A549 (cell line): ENCODE data around the gene ZBTB22. TPM values are rescaled to one million over a fixed set of nuclear protein-coding genes. Genes with fewer than 3 reads are reported as not detected.

Experiments
- ATAC-seq, 2 experiments: fragments of 200-7000 bp in 1 of 2; fragments of >200 bp in 1 of 2; cut with Nextera tagmentation in 1 of 2; cut with Tn5 transposase in 1 of 2; 3 replicates each; pipeline versions ENCODE4 v1.8.0 to v1.9.1; 2018 to 2020; ENCODE audit warnings: mild to moderate bottlenecking in 1 of 2, moderate library complexity in 1 of 2
- CTCF ChIA-PET: fragments of 300-600 bp; sonication (Branson Sonifier 250); formaldehyde crosslinking; extraction: SDS; loops from one replicate; lab custom pipeline; 2021; ENCODE audit warnings: antibody characterized with exemption, inconsistent platforms; lab: Yijun Ruan, JAX
- POLR2A ChIA-PET: fragments of 350-600 bp; formaldehyde crosslinking; extraction: SDS; loops from one replicate; lab custom pipeline; 2021; ENCODE audit warnings: antibody characterized with exemption, inconsistent platforms; lab: Yijun Ruan, JAX
- DNase-seq, 2 experiments: peaks; one replicate each; pipeline versions ENCODE4 v3.0.0 to v3.0.0-alpha.2; 2011 to 2016; ENCODE audit warnings: low read depth in 1 of 2, low spot score in 1 of 2
- FAIRE-seq: peaks from 2 replicates; lab custom pipeline; 2011; peaks lifted over from hg19 to GRCh38; lab: Jason Lieb, UNC
- H3K27ac ChIP-seq, 2 experiments: fragments of >200 bp; sonication (Bioruptor Twin); formaldehyde crosslinking; 3 replicates each; pipeline ENCODE4 v1.5.1; 2016 to 2017
- H3K4me1 ChIP-seq: fragments of >200 bp; sonication (Bioruptor Twin); formaldehyde crosslinking; 3 replicates; pipeline ENCODE4 v1.6.1; 2016
- H3K4me2 ChIP-seq: fragments of >200 bp; sonication (Bioruptor Twin); formaldehyde crosslinking; 3 replicates; pipeline ENCODE4 v1.6.1; 2016
- H3K4me3 ChIP-seq: fragments of >200 bp; sonication (Bioruptor Twin); formaldehyde crosslinking; 3 replicates; pipeline ENCODE4 v1.5.1; 2016
- H3K9me3 ChIP-seq: fragments of >200 bp; sonication (Bioruptor Twin); formaldehyde crosslinking; 3 replicates; pipeline ENCODE4 v1.6.1; 2016
- BHLHE40 ChIP-seq: IDR thresholded peaks from 2 replicates; pipeline ENCODE4 v1.6.1; 2012; ENCODE audit warnings: low read depth, low read length, inconsistent platforms
- CEBPB ChIP-seq, 2 experiments: fragments of >200 bp in 1 of 2; sonication (Bioruptor Twin) in 1 of 2; formaldehyde crosslinking in 1 of 2; IDR thresholded peaks; 2 replicates each; pipeline ENCODE4 v1.6.1; 2012 to 2016
- CTCF ChIP-seq: fragments of >200 bp; sonication (Bioruptor Twin); formaldehyde crosslinking; IDR thresholded peaks from 3 replicates; pipeline ENCODE4 v1.5.1; 2016
- E2F6 ChIP-seq: IDR thresholded peaks from 2 replicates; pipeline ENCODE4 v1.6.1; 2012; ENCODE audit warnings: low read depth, borderline replicate concordance
- EHF ChIP-seq: fragments of 250-450 bp; sonication (Bioruptor Pico); IDR thresholded peaks from 2 replicates; pipeline ENCODE4 v1.5.0; 2020; ENCODE audit warnings: mild to moderate bottlenecking
- EP300 ChIP-seq, 2 experiments: fragments of >200 bp; sonication (Bioruptor Twin); formaldehyde crosslinking; IDR thresholded peaks; 2 replicates in 1 of 2; 3 replicates in 1 of 2; pipeline ENCODE4 v1.6.1; 2016 to 2017
- ESRRA ChIP-seq: fragments of 150-350 bp; IDR thresholded peaks from 2 replicates; pipeline ENCODE4 v1.6.1; 2014; ENCODE audit warnings: mild to moderate bottlenecking, low read length, borderline replicate concordance
- FOSB ChIP-seq: fragments of 250-450 bp; sonication (Bioruptor Pico); IDR thresholded peaks from 2 replicates; pipeline ENCODE4 v1.5.0; 2020; ENCODE audit warnings: mild to moderate bottlenecking, moderate library complexity
- FOSL2 ChIP-seq, 2 experiments: fragments of 450-650 bp in 1 of 2; fragments of >200 bp in 1 of 2; sonication (Bioruptor Twin) in 1 of 2; formaldehyde crosslinking; IDR thresholded peaks; 2 replicates each; pipeline versions ENCODE4 v1.5.0 to v1.6.1; 2016 to 2020; ENCODE audit warnings: mild to moderate bottlenecking in 1 of 2, moderate library complexity in 1 of 2
- FOXS1 ChIP-seq: fragments of 250-450 bp; sonication (Bioruptor Pico); IDR thresholded peaks from 2 replicates; pipeline ENCODE4 v1.5.0; 2020; ENCODE audit warnings: mild to moderate bottlenecking, moderate library complexity
- GATA3 ChIP-seq: IDR thresholded peaks from 2 replicates; pipeline ENCODE4 v1.6.1; 2012; ENCODE audit warnings: borderline replicate concordance
- HEYL ChIP-seq: fragments of 250-450 bp; sonication (Bioruptor Pico); IDR thresholded peaks from 2 replicates; pipeline ENCODE4 v1.8.0; 2021; ENCODE audit warnings: mild to moderate bottlenecking, moderate library complexity
- HOXB13 ChIP-seq: fragments of 250-450 bp; sonication (Bioruptor Pico); IDR thresholded peaks from 2 replicates; pipeline ENCODE4 v1.5.0; 2020; ENCODE audit warnings: low read depth, mild to moderate bottlenecking, moderate library complexity
- HOXB5 ChIP-seq: fragments of 250-450 bp; sonication (Bioruptor Pico); IDR thresholded peaks from 2 replicates; pipeline ENCODE4 v1.5.0; 2020; ENCODE audit warnings: mild to moderate bottlenecking, moderate library complexity
- MAX ChIP-seq: IDR thresholded peaks from 2 replicates; pipeline ENCODE4 v1.6.1; 2012
- MYC ChIP-seq: IDR thresholded peaks from 2 replicates; pipeline ENCODE4 v1.6.1; 2012; ENCODE audit warnings: mild to moderate bottlenecking, inconsistent platforms, low read length, improper control_type of control experiment, borderline replicate concordance
- PBX3 ChIP-seq: IDR thresholded peaks from 2 replicates; pipeline ENCODE4 v1.6.1; 2012
- PHF8 ChIP-seq: fragments of 200-600 bp; sonication (generic); IDR thresholded peaks from 2 replicates; pipeline ENCODE4 v1.6.1; 2016; ENCODE audit warnings: low read depth, mild to moderate bottlenecking, antibody characterized with exemption, moderate library complexity, borderline replicate concordance
- POLR2A ChIP-seq: IDR thresholded peaks from 2 replicates; pipeline ENCODE4 v1.6.1; 2012; ENCODE audit warnings: mild to moderate bottlenecking, low read length
- POLR2AphosphoS2 ChIP-seq: conservative IDR thresholded peaks from 2 replicates; pipeline ENCODE4 v1.6.1; 2012; ENCODE audit warnings: low read length, improper control_type of control experiment, inconsistent platforms
- RARB ChIP-seq: fragments of 250-450 bp; sonication (Bioruptor Pico); IDR thresholded peaks from 2 replicates; pipeline ENCODE4 v1.8.0; 2021; ENCODE audit warnings: mild to moderate bottlenecking, moderate library complexity
- RCOR1 ChIP-seq: fragments of 150-350 bp; IDR thresholded peaks from 2 replicates; pipeline ENCODE4 v1.6.1; 2014; ENCODE audit warnings: antibody characterized with exemption, low read length, low read depth
- REST ChIP-seq: fragments of 200-600 bp; sonication (generic); IDR thresholded peaks from 2 replicates; pipeline ENCODE4 v1.6.1; 2016; ENCODE audit warnings: antibody characterized with exemption, mild to moderate bottlenecking, moderate library complexity
- RNF2 ChIP-seq: fragments of 200-600 bp; sonication (generic); IDR thresholded peaks from 2 replicates; pipeline ENCODE4 v1.6.1; 2016; ENCODE audit warnings: low read depth, mild to moderate bottlenecking, antibody characterized with exemption, moderate library complexity, borderline replicate concordance
- SMC3 ChIP-seq: fragments of >200 bp; sonication (Bioruptor Twin); formaldehyde crosslinking; IDR thresholded peaks from 3 replicates; pipeline ENCODE4 v1.6.1; 2018; ENCODE audit warnings: inconsistent platforms
- TP53 ChIP-seq: fragments of 250-450 bp; sonication (Bioruptor Pico); IDR thresholded peaks from 2 replicates; pipeline ENCODE4 v1.5.0; 2021; ENCODE audit warnings: mild to moderate bottlenecking, moderate library complexity
- ZFP36 ChIP-seq: fragments of 450-650 bp; IDR thresholded peaks from 2 replicates; pipeline ENCODE4 v1.6.1; 2014; ENCODE audit warnings: borderline replicate concordance; ENCODE audit not compliant: partially characterized antibody
- WGBS: methylation state at CpG from one replicate; pipeline ENCODE4 v1.1.6; 2017; ENCODE audit errors: missing lambda C conversion rate; 5-methylcytosine and 5-hydroxymethylcytosine counted together
- polyA plus RNA-seq, 4 experiments: library from polyadenylated mRNA; depleted of rRNA in 3 of 4; stranded (reverse); fragments of >200 nt; fragmentation: RNase III in 1 of 4; extraction: RNeasy Plus Mini Kit Qiagen cat#74134 plus additional on column Dnase treatment in 1 of 4; gene quantifications; 2 replicates in 3 of 4; 3 replicates in 1 of 4; pipeline ENCODE4 v1.2.3, GENCODE V29; 2011 to 2017

ZBTB22 gene
- polyA plus RNA-seq, 2 of the 4 experiments (the other 2 are of a cell fraction), result 3.2 to 8.3 TPM

GRCh38 chr6:33324125-33324524, 6.6 kb upstream of the ZBTB22 start:
- WGBS, result 73% methylated on average over 7 of the region's 7 CpGs
- Histone ChIP-seq H3K4me1 (peaks cover 23% of the 10 kb centered on the region), H3K27ac (peak overlapping the region; percentile 70 to 97; a peak in 5 of 6 replicates), H3K4me3 (peak overlapping the region; percentile 51; the same call in 2 of the 3 replicates), H3K4me2 (peak overlapping the region; percentile 96), H3K9me3 (no peaks in the 10 kb centered on the region)
- POLR2A ChIA-PET, result no interaction called here
- ATAC-seq, result no peak
- no peak for DNase-seq
- CTCF ChIA-PET, result interaction anchor here (2.4 kb wide), 1 partner anchor 21 kb away, joined by 11 read pairs; no protein-coding TSS in a partner anchor
- TF ChIP-seq FOXS1 (CRISPR knock-in tag) (no peak), PBX3 (no peak), SMC3 (no peak), RARB (CRISPR knock-in tag) (no peak), TP53 (CRISPR knock-in tag) (no peak), RCOR1 (no peak), BHLHE40 (no peak), CEBPB (IDR thresholded peaks at IDR 0.05) (no peak), HOXB5 (CRISPR knock-in tag) (no peak), ZFP36 (no peak), HEYL (no peak), FOSB (CRISPR knock-in tag) (no peak), POLR2AphosphoS2 (no peak), POLR2A (no peak), CTCF (no peak), HOXB13 (CRISPR knock-in tag) (no peak), ESRRA (no peak), MAX (no peak), EP300 (IDR thresholded peaks at IDR 0.05) (no peak)
- FAIRE-seq, result no peak

- Histone ChIP-seq H3K9me3 (no peaks in the 10 kb centered on the region), H3K4me3 (peak overlapping the region; percentile 51), H3K4me1 (peaks cover 29% of the 10 kb centered on the region), H3K27ac (peak overlapping the region; percentile 70 to 97), H3K4me2 (peak overlapping the region; percentile 96)
- ATAC-seq (peak in 1 of 2 experiments; percentile 1; a peak in 1 of 6 replicates), DNase-seq (no peak), FAIRE-seq (no peak)
- WGBS, result 21% methylated on average over 7 of the region's 12 CpGs
- 0 out of 2 replicates have a peak, but pooled peaks have one; percentile 0 for TF ChIP-seq MAX
- no peak for TF ChIP-seq CTCF
- no peak for TF ChIP-seq PHF8
- no peak for TF ChIP-seq FOSB (CRISPR knock-in tag)
- TF ChIP-seq EHF (CRISPR knock-in tag), result no peak
- no peak for TF ChIP-seq RARB (CRISPR knock-in tag)
- TF ChIP-seq FOSL2 (IDR thresholded peaks at IDR 0.05), result no peak
- no peak for TF ChIP-seq FOSL2 (CRISPR knock-in tag; IDR thresholded peaks at IDR 0.05)
- no peak for TF ChIP-seq E2F6
- no peak for TF ChIP-seq ESRRA
- no peak for TF ChIP-seq MYC
- TF ChIP-seq FOXS1 (CRISPR knock-in tag), result no peak
- no peak for TF ChIP-seq RNF2
- TF ChIP-seq HOXB13 (CRISPR knock-in tag), result no peak
- no peak for TF ChIP-seq ZFP36
- no peak for TF ChIP-seq GATA3
- TF ChIP-seq SMC3, result no peak
- TF ChIP-seq REST, result peak; percentile 58; the same call in 1 of the 2 replicates
- ChIA-PET CTCF (no interaction called here), POLR2A (no interaction called here)
These were observed 6.0 kb upstream of the ZBTB22 start for GRCh38 chr6:33323623-33323948.
